ENCODE data around the gene EPM2A.
"Not testable (repeated sequence)": the region's sequence is repeated elsewhere in the genome, so short reads cannot be mapped to it uniquely, and the experiment has no call there.

EPM2A gene

DNA sequence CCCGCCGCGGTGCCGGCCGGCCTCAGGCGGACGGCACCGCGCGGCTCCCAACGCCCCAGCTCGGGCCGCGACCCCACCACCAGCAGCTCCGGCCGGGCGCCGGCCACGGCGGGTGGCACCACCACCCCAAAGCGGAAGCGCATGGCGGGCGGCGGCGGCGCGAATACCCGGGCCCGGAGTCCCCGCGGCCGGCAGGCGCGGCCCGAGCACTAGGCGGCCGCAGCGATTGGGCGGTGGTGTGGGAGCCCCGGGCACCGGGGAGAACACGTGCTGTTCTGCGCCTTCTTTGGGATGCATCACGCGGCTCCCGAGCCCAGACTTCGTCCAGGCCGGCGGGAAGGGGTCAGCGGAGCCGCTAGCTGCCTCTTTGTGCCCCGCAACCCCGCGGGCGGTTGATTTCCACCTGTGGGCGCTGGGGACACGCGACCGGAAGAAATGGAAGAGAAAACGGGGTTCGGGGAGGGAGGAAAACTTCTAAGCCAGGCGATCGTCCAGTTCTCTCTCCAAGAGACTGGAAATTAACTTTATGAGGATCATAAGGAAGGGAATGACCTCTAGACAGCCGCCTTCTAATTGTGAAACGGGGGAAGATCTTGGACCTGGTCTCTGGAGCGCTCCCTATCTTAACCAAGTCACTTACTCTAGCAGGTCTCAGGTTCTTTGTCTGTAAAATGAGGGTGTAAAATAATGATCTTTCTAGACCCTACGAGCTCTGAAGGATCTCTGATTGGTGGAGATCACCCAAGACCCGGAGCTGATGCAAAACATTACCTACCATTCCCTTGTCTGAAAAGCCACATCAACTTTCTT lies at the start of gene EPM2A:
EPM2A (minus strand) TSS at position 165 of the 810 bp plus-strand sequence; CDS start at position 143, 22 bp downstream.
- no peak for DNase-seq (ENCODE audit: low read depth in 2 of 2)

DNA sequence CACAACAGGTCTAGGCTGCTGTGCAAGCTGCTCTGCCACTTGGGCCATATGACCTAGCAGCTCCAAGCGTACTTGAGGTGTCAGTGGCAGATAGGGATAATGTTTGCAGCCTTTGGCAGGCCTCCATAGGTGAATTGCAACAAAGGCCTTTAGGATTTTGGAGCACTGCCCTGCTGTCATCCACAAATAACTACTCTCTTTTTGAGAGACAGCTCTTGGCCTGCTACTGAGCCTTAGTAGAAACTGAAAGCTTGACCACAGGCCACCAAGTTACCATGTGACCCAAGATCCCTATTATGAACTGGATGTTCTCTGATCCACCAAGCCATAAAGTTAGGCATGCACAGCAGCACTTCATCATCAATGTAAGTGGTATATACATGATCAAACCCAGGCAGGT lies 49.4 kb upstream of the EPM2A start:
- no peak for DNase-seq (ENCODE audit: low read depth in 2 of 2)

DNA sequence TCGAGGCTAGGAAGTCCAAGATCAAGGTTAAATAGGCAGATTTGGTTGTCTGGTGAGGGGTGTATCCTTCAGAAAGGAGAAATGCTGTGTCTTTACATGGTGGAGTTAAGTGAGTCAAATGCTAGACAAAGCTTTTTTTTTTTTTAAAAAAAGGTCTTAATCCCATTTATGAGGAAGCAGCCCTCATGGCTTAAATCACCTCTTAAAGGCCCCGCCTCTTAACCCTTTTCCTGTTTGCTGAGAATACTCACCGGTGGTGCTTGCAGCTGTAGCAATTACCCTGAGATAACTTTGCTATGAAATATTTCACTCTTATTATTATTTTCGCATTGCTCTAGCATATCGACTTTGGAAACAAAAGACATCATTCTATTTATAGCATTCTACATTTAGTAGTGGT lies 48.5 kb upstream of the EPM2A start:
- no peak for DNase-seq (ENCODE audit: low read depth in 2 of 2)

DNA sequence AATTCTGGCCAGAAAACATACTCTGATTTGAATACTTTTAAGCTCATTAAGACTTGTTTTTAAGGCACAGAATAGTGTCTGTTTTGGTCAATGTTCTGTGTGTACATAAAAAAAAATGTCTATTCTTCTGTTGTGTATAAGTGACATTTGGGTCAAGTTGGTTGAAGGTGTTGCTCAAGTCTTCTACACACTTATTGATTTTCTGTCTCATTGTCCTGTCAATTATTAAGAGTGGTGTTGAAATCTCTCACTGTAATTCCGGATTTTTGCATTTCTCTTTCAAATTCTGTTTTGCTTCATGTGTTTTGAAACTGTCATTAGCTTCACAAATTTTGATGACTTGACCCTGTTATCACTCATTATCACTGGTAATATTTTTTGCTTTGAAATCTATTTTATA lies 37.5 kb upstream of the EPM2A start:
- no peak for DNase-seq (ENCODE audit: low read depth in 2 of 2)

DNA sequence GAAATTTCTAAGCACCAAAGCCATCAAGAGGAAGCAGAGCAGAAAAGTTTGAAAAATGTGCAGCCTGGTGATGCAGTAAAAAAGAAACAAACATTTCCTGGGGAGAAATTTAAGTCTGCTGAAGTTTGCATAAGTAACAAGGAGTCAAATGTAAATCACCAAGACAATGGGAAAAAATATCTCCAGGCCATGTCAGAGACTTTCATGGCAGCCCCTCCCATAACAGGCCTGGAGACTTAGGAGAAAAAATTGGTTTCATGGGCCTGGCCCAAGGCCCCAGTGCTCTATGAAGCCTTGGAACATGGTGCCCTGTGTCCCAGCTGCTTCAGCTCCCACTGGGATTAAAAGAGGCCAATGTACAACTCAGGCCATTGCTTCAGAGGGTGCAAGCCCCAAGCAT lies 30.1 kb upstream of the EPM2A start:
- DNase-seq (ENCODE audit: low read depth in 2 of 2), result no peak

DNA sequence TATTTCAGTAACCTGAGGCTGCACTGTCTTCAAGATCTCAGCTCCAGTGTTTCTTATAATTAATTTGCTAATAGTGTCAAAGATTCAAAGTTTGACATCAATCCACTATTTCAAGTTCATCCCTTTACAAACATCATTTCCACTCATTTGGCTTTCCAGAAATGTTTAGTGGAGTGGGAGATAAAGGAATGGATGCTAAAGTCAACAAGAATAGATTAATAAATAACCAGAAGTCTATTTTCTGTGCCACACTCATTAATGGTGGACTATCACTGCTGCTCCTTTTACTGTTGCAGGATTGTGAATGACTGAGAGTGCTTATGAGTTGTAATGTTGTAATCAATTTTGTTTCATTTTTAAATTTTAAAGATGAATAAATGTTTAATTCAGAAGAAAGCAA lies 28.4 kb upstream of the EPM2A start:
- no peak for DNase-seq (ENCODE audit: low read depth in 2 of 2)

DNA sequence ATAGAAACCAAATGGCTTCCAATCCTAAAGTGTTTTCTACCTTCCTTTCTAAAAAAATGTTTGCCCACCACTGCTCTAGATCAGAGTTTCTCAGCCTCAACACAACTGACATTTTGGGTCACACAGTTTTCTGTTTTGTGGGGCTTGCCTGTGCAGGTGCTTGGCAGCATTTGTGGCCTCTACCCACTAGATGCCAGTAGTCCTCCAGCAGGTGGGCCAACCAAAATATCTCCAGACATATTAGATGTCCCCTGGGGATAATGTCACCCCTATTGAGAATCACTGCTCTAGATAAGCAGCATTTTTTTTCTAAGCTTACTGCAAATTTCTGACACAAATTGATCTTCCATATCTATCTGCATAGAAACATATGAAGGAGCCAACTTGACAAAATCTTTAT lies 26.3 kb upstream of the EPM2A start:
- no peak for DNase-seq (ENCODE audit: low read depth in 2 of 2)

DNA sequence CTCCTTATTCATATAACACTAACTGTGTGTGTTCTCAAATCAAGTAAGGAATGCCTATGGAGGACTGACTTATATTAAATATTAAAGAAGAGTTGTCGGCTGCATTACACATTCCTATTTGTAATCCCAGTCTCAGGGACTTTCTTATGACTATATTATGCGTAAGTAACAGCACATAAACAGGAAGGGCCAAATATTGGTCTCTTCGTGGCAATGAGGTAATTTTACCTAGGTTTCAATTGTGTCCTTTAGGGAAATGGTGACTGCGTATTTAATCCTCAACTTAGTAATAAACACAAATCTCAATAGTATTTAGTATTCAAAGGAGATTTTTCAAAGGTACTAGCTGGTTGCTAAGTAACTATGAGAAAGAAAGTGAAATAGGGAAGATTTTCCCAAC lies 22.8 kb upstream of the EPM2A start:
- DNase-seq (ENCODE audit: low read depth in 2 of 2), result no peak

DNA sequence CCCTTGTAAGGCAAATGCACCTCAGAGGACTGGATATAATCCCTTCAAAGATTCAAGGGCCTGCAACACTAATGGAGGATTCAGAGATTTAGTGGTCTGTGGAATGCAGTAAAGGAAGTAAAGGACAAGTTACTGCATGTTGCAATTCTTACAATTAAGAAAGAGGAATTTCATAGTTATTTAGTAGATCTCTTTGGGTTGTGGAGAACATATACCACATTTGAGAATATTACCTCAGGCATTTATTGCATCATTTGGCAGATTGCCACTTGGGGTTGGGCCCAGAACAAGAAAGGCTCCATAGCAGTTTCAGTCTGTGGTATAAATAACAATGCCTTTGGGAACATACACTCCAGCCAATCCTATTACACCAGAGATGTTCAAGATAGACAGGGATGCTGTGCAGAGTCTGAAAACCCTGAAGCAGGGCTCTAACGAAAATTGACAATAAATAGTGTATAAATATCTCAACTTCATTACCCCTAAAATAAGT lies 20.9 kb upstream of the EPM2A start:
- DNase-seq (ENCODE audit: low read depth in 2 of 2), result peak; percentile 94 to 96

DNA sequence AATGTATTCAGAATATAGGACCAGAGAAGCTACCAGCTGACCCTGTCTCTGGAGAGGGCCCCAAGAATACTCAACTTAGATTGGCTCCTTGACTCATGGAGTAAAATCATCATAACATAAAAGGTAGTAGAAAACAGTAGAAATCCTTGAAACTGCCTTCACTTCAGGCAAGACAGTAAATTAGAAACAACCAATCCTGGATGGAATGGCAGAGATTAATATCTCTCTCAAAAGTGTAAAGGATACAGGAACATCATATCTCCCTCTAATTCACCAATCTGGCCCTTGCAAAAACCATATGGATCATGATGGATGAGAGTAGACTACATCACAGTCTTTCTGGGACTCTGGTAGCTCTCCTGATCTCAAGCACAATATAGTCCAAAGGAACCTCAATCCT lies 20.4 kb upstream of the EPM2A start:
- no peak for DNase-seq (ENCODE audit: low read depth in 2 of 2)

DNA sequence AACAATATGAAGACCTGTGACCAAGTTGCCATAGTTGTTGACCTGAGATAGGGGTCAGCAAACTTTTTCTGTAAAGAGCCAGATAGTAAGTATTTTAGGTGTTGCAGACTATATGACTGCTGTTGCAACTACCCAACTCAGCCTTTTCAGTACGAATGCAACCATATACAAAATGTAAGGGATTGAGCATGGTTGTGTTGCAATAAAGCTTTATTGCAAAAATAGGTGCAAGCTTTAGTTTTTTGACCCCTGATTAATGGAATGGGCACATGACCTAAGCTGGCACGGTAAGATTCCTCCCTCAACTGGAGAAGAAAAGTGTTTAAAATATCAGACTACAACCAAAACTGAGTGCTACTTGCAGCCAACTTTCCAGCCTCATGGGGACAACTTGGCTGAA lies 17.3 kb upstream of the EPM2A start:
- no peak for DNase-seq (ENCODE audit: low read depth in 2 of 2)

DNA sequence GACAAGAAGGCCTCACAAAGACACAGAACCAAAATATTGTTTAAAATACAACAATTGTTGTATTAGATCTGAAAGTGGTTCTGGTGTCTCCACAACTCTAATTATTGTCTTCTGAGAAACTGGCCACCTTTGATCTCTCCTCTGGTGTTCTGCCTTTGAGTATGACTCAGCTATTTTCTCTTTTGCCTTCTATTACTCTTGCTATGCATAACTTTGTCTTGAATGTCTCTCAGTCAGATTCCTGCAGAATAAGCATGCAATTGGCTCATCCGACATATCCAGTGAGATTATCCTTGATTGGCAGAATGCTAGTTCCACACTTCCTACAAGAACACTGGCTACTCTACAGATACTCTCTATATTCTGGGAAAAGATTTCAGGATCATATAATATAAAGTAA lies 14.3 kb upstream of the EPM2A start:
- DNase-seq (ENCODE audit: low read depth in 2 of 2), result peak in 1 of 2 experiments; percentile 51

DNA sequence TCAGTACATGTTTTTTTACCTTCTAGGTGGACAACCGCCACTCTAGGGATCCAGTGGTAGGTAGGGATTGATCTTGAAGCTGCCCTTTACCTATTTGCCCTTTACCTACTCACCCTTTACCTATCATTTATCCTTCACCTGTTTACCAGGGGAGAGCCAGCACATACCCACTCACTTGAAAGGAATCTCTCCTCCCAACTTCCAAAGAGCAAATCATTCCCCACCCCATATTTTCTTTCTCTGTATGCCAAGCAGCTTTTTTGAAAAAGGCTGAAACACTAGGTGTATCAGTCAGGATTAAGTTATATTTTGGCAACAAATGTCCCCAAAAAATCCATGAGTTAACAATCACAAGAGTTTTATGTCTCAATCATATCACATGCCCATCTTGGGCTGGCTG lies 10.5 kb upstream of the EPM2A start:
- DNase-seq (ENCODE audit: low read depth in 2 of 2), result no peak

DNA sequence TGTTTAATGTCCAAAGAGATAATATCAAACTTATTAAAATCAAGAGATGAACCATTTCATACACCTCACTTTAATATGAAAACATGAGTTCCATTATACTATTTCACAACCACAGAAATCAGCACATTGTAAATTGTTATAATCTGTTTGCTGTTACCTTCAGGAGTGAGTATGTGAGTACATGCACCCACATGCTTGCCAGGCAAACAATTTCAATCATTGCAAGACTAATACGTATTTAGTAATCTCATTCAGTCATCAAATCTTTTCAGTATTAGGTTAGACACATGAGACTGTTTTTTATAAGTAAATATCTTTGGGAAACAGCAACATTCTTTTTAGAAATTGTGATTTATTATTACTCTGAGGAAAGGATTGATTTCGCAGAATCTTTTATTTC lies 9.3 kb upstream of the EPM2A start:
- DNase-seq (ENCODE audit: low read depth in 2 of 2), result no peak

DNA sequence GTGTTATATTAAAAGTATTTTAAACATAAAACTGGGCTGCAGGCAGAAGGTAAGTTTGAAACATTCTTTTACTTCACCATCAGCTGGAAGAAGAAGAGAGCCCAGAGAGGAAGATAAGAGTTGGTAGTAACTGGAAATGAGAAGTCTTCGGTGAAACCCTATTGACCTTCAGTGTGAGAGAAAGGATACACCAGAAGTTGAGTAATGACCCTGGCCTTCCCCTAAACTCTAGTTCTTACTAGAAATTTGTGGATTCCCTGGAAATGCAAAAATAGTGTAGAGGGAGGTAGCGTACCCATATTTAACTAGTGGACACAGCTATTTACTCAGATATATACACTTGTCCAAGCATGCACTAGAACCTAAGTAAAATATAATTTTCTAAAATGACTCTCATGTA lies 8.0 kb upstream of the EPM2A start:
- DNase-seq (ENCODE audit: low read depth in 2 of 2), result no peak

DNA sequence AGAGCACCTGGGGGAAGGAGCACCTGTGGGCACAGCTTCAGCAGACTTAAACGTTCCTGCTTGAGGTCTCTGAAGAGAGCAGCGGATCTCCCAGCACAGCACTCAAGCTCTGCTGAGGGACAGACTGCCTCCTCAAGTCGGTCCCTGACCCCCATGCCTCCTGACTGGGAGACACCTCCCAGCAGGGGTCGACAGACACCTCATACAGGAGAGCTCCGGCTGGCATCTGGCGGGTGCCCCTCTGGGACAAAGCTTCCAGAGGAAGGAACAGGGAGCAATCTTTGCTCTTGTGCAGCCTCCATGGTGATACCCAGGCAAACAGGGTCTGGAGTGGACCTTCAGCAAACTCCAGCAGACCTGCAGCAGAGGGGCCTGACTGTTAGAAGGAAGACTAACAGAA lies 7.2 kb upstream of the EPM2A start:
- DNase-seq (ENCODE audit: low read depth in 2 of 2), result not testable (repeated sequence)

DNA sequence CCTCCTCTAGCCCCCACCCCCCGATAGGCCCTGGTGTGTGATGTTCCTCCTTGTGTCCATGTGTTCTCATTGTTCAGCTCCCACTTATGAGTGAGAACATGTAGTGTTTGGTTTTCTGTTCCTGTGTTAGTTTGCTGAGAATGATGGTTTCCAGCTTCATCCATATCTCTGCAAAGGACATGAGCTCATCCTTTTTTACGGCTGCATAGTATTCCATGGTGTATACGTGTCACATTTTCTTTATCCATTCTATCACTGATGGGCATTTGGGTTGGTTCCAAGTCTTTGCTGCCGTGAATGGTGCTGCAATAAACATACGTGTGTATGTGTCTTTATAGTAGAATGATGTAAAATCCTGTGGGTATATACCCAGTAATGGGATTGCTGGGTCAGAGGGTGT lies 4.4 kb upstream of the EPM2A start:
- not testable (repeated sequence) for DNase-seq (ENCODE audit: low read depth in 2 of 2)

DNA sequence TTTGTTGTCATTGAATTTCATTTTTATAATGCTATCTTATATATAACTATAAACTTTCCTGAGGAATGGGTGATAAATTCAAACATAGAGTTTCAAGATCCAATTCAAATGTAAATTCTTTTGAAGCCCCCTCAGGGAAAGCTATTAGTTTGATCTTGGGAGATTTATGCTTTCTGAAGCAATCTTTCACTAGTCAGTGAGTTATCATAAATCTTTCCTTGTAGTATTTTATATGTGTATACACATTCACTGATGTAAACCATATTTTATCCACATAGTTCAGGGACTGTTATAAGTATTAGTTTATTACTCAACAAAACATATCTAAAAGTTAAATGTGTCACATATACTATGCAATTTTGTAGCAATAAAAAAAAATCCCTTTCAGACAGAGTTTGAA lies 2.9 kb upstream of the EPM2A start:
- DNase-seq (ENCODE audit: low read depth in 2 of 2), result no peak

DNA sequence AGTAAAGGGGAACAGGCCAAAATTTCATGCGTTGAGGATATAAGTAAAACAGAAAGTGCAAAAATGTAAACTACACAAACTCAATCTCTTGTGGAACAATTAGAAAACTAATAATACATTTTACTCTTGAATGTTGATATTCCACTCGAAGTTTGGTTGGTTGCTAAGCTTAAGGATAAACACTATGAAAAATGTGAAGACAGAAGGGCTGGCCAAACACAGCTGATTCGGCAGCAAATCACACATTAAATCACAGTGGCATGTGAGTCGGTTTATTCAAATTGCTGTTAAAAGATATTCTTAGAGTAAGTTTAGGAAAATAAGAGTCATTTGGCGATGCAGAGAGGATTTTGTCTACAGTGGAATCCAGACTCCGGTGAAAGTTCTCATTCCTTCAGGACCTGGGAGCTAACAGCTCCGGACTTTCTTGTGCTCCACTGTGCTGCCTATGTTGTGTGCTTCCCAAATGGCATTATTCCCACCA lies 1.4 kb upstream of the EPM2A start:
- DNase-seq (ENCODE audit: low read depth in 2 of 2), result no peak

DNA sequence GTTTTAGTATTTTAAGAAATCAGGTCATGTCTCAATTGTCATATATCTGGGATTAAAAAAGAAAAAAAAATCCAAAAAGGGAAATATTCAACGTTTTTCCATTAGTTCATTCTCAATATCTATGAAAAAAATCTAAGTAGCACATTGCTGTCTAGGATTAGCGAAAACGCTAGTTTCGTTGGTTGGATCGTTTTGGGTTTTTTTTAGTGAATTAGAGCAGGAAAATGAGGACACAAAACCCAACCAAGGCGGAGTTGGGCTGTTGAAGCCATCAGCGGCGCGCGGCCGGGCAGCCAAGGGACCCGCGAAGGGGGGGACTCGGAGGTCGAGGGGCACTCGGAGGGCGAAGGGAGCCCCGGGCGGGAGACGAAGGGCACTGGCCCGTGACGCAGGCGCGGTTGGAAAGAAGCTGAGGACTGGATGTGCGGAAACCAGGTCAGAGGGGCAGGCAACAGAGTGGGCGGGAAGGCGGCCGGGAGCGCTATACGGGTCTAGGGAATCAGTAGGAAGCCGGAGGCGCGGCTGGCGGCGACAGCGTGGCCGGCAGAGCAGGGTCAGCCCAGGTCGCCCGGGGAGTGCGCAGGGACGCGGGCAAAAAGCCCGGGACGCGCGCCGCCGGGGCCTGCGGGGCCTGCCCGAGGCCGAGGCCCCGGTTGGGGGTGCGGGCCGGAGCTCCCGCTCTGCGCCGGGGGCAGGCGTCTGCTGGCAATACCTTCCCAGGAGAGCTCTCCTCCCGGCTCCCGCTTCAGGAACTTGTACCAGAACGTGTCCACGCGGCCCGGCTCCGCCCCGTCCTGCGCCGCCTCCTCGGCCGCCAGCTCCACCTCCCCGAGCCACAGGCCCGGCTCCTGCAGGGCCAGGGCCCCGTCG lies 599 bp downstream of the EPM2A start:
- DNase-seq (ENCODE audit: low read depth in 2 of 2), result peak; percentile 66 to 67

DNA sequence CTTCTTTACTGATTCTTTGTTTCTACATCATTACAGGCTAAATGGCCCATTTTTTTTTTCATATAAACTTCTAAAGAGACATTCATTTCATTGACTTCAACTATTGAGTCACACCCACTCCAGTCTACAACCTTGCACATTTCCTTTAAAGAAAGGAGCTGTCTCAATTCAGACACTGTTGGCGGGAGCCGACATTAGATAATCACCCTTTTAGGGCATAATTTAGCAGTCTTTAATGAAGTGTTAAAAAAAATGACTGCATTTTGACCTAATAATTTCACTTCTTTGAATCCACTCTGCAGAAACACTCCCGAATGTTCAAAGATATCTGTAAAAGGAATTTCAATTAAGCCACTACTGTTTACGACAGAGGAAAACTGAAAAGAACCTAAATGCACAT lies 1.5 kb downstream of the EPM2A start:
- no peak for DNase-seq (ENCODE audit: low read depth in 2 of 2)

DNA sequence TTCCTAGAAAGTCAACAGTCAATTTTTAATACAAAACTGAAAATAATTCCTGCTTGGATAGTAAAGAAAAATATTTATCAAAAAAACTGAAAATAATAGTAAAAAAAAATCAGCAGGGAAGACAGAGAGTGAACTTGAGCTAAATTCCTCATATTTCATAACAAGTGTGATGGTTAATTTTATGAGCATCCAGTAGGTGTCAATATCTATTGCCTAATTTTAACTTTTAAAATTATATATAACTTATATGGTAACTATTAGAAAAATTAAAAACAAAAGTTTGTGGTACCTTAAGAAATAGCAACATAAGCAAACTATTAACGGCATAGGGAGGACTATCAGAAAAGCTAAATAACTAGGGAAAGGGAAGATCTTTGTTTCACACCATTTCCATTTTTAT lies 2.1 kb downstream of the EPM2A start:
- no peak for DNase-seq (ENCODE audit: low read depth in 2 of 2)

DNA sequence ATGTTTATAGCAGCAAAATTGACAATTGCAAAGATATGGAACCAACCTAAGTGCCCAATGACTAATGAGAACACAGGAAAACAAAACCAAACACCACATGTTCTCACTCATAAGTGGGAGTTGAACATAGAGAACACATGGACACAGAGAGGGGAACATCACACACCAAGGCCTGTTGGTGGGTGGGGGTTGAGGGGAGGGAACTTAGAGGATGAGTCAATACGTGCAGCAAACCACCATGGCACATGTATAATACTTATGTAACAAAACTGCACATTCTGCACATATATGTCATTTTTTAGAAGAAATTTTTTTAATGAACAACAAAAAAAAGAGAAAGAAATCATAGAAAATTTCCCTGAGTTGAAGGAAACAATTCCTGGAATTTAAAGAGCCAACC lies 3.9 kb downstream of the EPM2A start:
- DNase-seq (ENCODE audit: low read depth in 2 of 2), result no peak
